ENCODE results near the gene ETFRF1. TPM values are rescaled to one million over a fixed set of nuclear protein-coding genes. Genes with fewer than 3 reads are reported as not detected.

Gene ETFRF1
- total RNA-seq, 2 donors from 2014 or later: 10.6 to 15.6 TPM

GRCh38 chr12:25251769-25252168, 56.7 kb downstream of the ETFRF1 start:
- no peaks in the 10 kb centered on the region for H3K9me3 Mint-ChIP-seq
- no peak for ATAC-seq
- H3K36me3 Mint-ChIP-seq: no peaks in the 10 kb centered on the region
- H3K27ac Mint-ChIP-seq: no peak overlapping the region
- no peak for DNase-seq (ENCODE audit: low spot score in 2 of 2)

GRCh38 chr12:25252946-25253345, 57.9 kb downstream of the ETFRF1 start:
- no peak overlapping the region for H3K27ac Mint-ChIP-seq
- DNase-seq (ENCODE audit: low spot score in 2 of 2): no peak
- ATAC-seq: no peak
- no peaks in the 10 kb centered on the region for H3K36me3 Mint-ChIP-seq
- H3K9me3 Mint-ChIP-seq: no peaks in the 10 kb centered on the region

GRCh38 chr12:25253371-25254068, 58.5 kb downstream of the ETFRF1 start:
- ATAC-seq (no peak), DNase-seq (ENCODE audit: low spot score in 2 of 2) (no peak)
- Mint-ChIP-seq H3K9me3 (no peaks in the 10 kb centered on the region), H3K36me3 (no peaks in the 10 kb centered on the region), H3K27ac (no peak overlapping the region)

- no peak for ATAC-seq
- Mint-ChIP-seq H3K27ac (no peak overlapping the region), H3K9me3 (no peaks in the 10 kb centered on the region), H3K36me3 (no peaks in the 10 kb centered on the region)
- no peak for DNase-seq (ENCODE audit: low spot score in 2 of 2)
Observed at GRCh38 chr12:25254271-25254880, 59.3 kb downstream of the ETFRF1 start.

Other genes starting within 250 kb of the ETFRF1 start
- 10 to 100 TPM in 1 of 2 donors, 1 to 10 TPM in 1; 6.3 to 42.8 TPM for gene BCAT1, start 246.1 kb upstream of the ETFRF1 start, total RNA-seq
- under 1 TPM in 1 of 2 donors, not detected in 1; 0.35 TPM for gene DNAI7, start 77 bp upstream of the ETFRF1 start, total RNA-seq
- 10 to 100 TPM; 18.6 to 20.2 TPM for gene KRAS, start 55.7 kb downstream of the ETFRF1 start, total RNA-seq

Measured in activated naive CD4-positive, alpha-beta T cell treated with anti-CD3 and anti-CD28 coated beads, Interleukin-2, amount 50 U/mL, for 72 hours (primary cell).